Neural crest cell (in vitro differentiated cells): ENCODE measurements around the gene MTSS2. TPM values are rescaled to one million over a fixed set of nuclear protein-coding genes. Genes with fewer than 3 reads are reported as not detected.

Experiments
- DNase-seq: peaks from one replicate; pipeline ENCODE4 v3.0.0; 2021; ENCODE audit warnings: low read depth, mixed read lengths, low spot score
- H3K27ac Mint-ChIP-seq: one replicate; pipeline ENCODE4 v1.8.0; 2021; ENCODE audit warnings: mild to moderate bottlenecking, mixed read lengths; ENCODE audit not compliant: unreplicated experiment
- H3K27me3 Mint-ChIP-seq: 2 replicates; pipeline ENCODE4 v1.8.0; 2021; ENCODE audit warnings: low read depth, mild to moderate bottlenecking, mixed read lengths
- H3K36me3 Mint-ChIP-seq: 2 replicates; pipeline ENCODE4 v1.8.0; 2021; ENCODE audit warnings: low read depth, mild to moderate bottlenecking, mixed read lengths
- H3K4me1 Mint-ChIP-seq: 2 replicates; pipeline ENCODE4 v1.8.0; 2021; ENCODE audit warnings: mixed read lengths
- H3K4me3 Mint-ChIP-seq: one replicate; pipeline ENCODE4 v1.8.0; 2021; ENCODE audit warnings: mild to moderate bottlenecking, mixed read lengths
- H3K9me3 Mint-ChIP-seq: 2 replicates; pipeline ENCODE4 v1.8.0; 2021; ENCODE audit warnings: mixed read lengths
- CTCF ChIP-seq: fragments of 200-600 bp; sonication (generic); conservative IDR thresholded peaks from 2 replicates; pipeline ENCODE4 v1.5.0; 2021; ENCODE audit warnings: antibody characterized with exemption, mild to moderate bottlenecking
- total RNA-seq: library from RNA; stranded (reverse); gene quantifications from 2 replicates; pipeline ENCODE4 v1.2.1, GENCODE V29; 2021

Gene MTSS2
- total RNA-seq, 1 donor from 2014 or later = 93.3 TPM

- Mint-ChIP-seq H3K4me1 (peaks cover 28% of the 10 kb centered on the region), H3K4me3 (no peak overlapping the region), H3K9me3 (no peaks in the 10 kb centered on the region), H3K36me3 (no peaks in the 10 kb centered on the region), H3K27me3 (no peaks in the 10 kb centered on the region), H3K27ac (no peak overlapping the region)
- no peak for DNase-seq
- TF ChIP-seq CTCF = no peak
These were observed 24.8 kb upstream of the MTSS2 start for GRCh38 chr16:70710422-70711210.

GRCh38 chr16:70709942-70710341, 24.1 kb upstream of the MTSS2 start:
- DNase-seq = no peak
- Mint-ChIP-seq H3K36me3 (no peaks in the 10 kb centered on the region), H3K4me3 (no peak overlapping the region), H3K9me3 (no peaks in the 10 kb centered on the region), H3K27me3 (no peaks in the 10 kb centered on the region), H3K4me1 (peaks cover 28% of the 10 kb centered on the region), H3K27ac (no peak overlapping the region)
- TF ChIP-seq CTCF = no peak

- Mint-ChIP-seq H3K9me3 (no peaks in the 10 kb centered on the region), H3K27me3 (no peaks in the 10 kb centered on the region), H3K4me1 (peaks cover 28% of the 10 kb centered on the region), H3K4me3 (no peak overlapping the region), H3K36me3 (no peaks in the 10 kb centered on the region), H3K27ac (no peak overlapping the region)
- TF ChIP-seq CTCF = no peak
- DNase-seq = no peak
These were observed 23.6 kb upstream of the MTSS2 start for GRCh38 chr16:70709457-70709856.

GRCh38 chr16:70708366-70709246, 22.8 kb upstream of the MTSS2 start:
- H3K36me3 Mint-ChIP-seq = no peaks in the 10 kb centered on the region
- DNase-seq = no peak
- TF ChIP-seq CTCF = no peak
- H3K4me3 Mint-ChIP-seq = no peak overlapping the region
- H3K4me1 Mint-ChIP-seq = peaks cover 28% of the 10 kb centered on the region
- peak overlapping the region; percentile 89 for H3K27ac Mint-ChIP-seq
- no peaks in the 10 kb centered on the region for H3K27me3 Mint-ChIP-seq
- H3K9me3 Mint-ChIP-seq = no peaks in the 10 kb centered on the region

- Mint-ChIP-seq H3K36me3 (no peaks in the 10 kb centered on the region), H3K27ac (no peak overlapping the region), H3K4me1 (peaks cover 35% of the 10 kb centered on the region), H3K27me3 (no peaks in the 10 kb centered on the region), H3K9me3 (no peaks in the 10 kb centered on the region), H3K4me3 (no peak overlapping the region)
- no peak for TF ChIP-seq CTCF
- DNase-seq = no peak
These were observed 21.2 kb upstream of the MTSS2 start for GRCh38 chr16:70706948-70707465.
